Gastroesophageal sphincter (tissue), 3 donors: ENCODE measurements around the gene MDM1.

Source experiments
- POLR2A ChIP-seq, 2 donors: fragments of 450-650 bp; IDR thresholded peaks; one replicate each; pipeline ENCODE4 v1.6.1; 2017; ENCODE audit warnings: antibody characterized with exemption in 2 of 2, mild to moderate bottlenecking in 2 of 2, moderate library complexity in 1 of 2
- TF ChIP-seq, protein P1 (sequence below), 4 experiments: fragments of 200-600 bp in 2 of 4; fragments of 450-650 bp in 2 of 4; sonication (generic) in 1 of 4; IDR thresholded peaks; one replicate each; pipeline ENCODE4 v1.5.1; 2017 to 2019; ENCODE audit warnings: antibody characterized with exemption in 4 of 4, mild to moderate bottlenecking in 2 of 4, moderate library complexity in 2 of 4

DNA sequence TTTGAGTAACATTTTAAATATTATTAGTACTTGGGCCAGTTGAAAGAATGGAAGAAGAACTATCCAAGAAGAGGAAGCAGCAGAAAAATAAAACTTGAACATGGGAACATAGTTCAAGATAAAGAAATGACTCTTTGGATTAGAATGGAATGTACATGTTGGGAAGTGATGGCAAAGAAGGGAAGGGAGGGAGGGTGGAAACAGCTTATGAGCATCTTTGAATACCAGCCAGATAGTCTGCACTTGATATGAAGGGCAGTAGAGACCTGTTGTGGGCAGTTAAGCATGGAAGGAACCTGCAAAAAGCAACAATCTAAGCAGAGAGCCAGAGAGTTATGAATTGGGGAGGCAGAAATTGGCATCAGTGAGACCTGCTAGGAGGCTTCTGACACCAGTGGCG lies 68.8 kb downstream of the MDM1 start:
- TF ChIP-seq, protein P1, sequence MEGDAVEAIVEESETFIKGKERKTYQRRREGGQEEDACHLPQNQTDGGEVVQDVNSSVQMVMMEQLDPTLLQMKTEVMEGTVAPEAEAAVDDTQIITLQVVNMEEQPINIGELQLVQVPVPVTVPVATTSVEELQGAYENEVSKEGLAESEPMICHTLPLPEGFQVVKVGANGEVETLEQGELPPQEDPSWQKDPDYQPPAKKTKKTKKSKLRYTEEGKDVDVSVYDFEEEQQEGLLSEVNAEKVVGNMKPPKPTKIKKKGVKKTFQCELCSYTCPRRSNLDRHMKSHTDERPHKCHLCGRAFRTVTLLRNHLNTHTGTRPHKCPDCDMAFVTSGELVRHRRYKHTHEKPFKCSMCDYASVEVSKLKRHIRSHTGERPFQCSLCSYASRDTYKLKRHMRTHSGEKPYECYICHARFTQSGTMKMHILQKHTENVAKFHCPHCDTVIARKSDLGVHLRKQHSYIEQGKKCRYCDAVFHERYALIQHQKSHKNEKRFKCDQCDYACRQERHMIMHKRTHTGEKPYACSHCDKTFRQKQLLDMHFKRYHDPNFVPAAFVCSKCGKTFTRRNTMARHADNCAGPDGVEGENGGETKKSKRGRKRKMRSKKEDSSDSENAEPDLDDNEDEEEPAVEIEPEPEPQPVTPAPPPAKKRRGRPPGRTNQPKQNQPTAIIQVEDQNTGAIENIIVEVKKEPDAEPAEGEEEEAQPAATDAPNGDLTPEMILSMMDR (IDR thresholded peaks at IDR 0.05), result no peak
- no peak for TF ChIP-seq POLR2A (IDR thresholded peaks at IDR 0.05)
